ENCODE results near the gene OLFML1. TPM values are rescaled to one million over a fixed set of nuclear protein-coding genes. Genes with fewer than 3 reads are reported as not detected.

OLFML1 gene
- total RNA-seq, 6 experiments from 2014 or later, result 2.2 to 5.5 (median 3.0) TPM

- peak; percentile 68 to 71 (median 70) for DNase-seq
- intact Hi-C loops (cut with DNase I), result no loop called here
- Histone ChIP-seq H3K27me3 (no peaks in the 10 kb centered on the region), H3K27ac (no peak overlapping the region), H3K36me3 (no peaks in the 10 kb centered on the region), H3K4me1 (peaks cover 0 to 12% (median 3%) of the 10 kb centered on the region in 4 donors), H3K9me3 (no peaks in the 10 kb centered on the region), H3K4me3 (no peak overlapping the region)
- peak; percentile 77 to 85 (median 79) for ATAC-seq
- 58% methylated on average over 5 of the region's 7 CpGs for WGBS (ENCODE audit: insufficient coverage, low coverage, low lambda C conversion rate, missing lambda C conversion rate)
- TF ChIP-seq POLR2A (IDR thresholded peaks at IDR 0.05), result no peak
- TF ChIP-seq CTCF (IDR thresholded peaks at IDR 0.05), result no peak
These were observed 69.9 kb downstream of the OLFML1 start for GRCh38 chr11:7555052-7555699.

- Histone ChIP-seq H3K4me3 (no peak overlapping the region), H3K27ac (no peak overlapping the region), H3K27me3 (no peaks in the 10 kb centered on the region), H3K4me1 (peaks cover 0 to 10% (median 3%) of the 10 kb centered on the region in 4 donors), H3K9me3 (no peaks in the 10 kb centered on the region), H3K36me3 (no peaks in the 10 kb centered on the region)
- ATAC-seq (no peak), DNase-seq (no peak)
- intact Hi-C loops (cut with DNase I), result no loop called here
- TF ChIP-seq CTCF (IDR thresholded peaks at IDR 0.05) (no peak), POLR2A (IDR thresholded peaks at IDR 0.05) (no peak)
These were observed 72.7 kb downstream of the OLFML1 start for GRCh38 chr11:7558046-7558445.

DNA sequence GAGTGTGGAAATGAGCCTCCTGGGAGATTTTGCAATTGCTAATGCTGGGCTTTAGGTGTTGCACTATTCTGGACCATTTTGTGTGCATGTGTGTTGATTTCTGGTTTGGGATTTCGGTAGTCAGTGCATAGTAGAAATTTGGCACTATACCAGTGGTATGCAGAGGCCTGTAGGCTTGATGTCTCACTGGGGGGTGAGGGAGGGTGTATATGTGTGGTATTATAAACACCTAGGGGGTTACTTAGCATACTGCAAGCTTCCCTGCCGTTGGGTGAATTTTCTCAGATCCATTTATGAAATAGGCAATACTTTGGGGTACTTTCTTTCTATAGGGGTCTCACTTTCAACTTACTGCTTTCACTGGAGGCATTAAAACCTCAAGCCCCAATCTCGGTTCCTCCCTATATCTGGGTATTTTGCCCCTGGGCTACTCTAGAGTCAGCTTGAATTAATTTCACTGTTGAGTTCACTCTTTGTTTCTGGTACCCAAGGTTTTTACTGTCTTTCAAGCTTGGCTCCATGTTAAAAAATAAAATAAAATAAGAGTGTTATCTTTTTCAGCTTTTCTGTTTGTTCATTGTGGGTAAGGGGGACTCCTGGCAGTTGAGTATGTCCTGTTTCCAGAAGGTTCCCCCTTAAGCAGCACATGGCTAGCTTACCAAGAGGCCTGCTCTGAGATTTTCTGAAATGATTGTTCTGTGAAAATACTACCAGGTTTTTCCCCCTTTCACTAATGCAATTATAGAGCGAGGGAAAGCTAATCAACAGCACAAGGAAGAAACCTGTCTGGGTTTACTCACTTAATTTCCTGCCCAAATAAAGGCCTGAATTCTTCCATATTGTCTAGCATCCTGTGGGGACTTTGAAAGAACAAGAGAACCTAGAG is 74.3 kb downstream of the OLFML1 start:
- WGBS (ENCODE audit: insufficient coverage, low coverage, low lambda C conversion rate, missing lambda C conversion rate), result 86% methylated on average over 4 of the region's 4 CpGs
- H3K27ac ChIP-seq, result no peak overlapping the region
- no peak overlapping the region for H3K4me3 ChIP-seq
- H3K27me3 ChIP-seq, result no peaks in the 10 kb centered on the region
- no peaks in the 10 kb centered on the region for H3K9me3 ChIP-seq
- peaks cover 0 to 7% (median 3%) of the 10 kb centered on the region in 4 donors for H3K4me1 ChIP-seq
- ATAC-seq (no peak), DNase-seq (no peak)
- TF ChIP-seq CTCF (IDR thresholded peaks at IDR 0.05) (no peak), POLR2A (IDR thresholded peaks at IDR 0.05) (no peak)
- no peaks in the 10 kb centered on the region for H3K36me3 ChIP-seq
- intact Hi-C loops (cut with DNase I), result loop anchor here in 1 of 2 donors (10.0 kb wide), 1 partner anchor 45 kb away; the partner anchor contains the start of gene PPFIBP2

Other genes starting within 250 kb of the OLFML1 start
- 10 to 100 TPM in 2 of 6 experiments, 1 to 10 TPM in 4; 3.0 to 12.6 (median 4.5) TPM for gene SYT9, start 233.6 kb upstream of the OLFML1 start, total RNA-seq
- 10 to 100 TPM; 25.5 to 69.3 (median 46.6) TPM for gene PPFIBP2, start 28.5 kb downstream of the OLFML1 start, total RNA-seq
- gene CYB5R2, start 188.0 kb downstream of the OLFML1 start, total RNA-seq, result 1 to 10 TPM in 4 of 6 experiments, under 1 TPM in 2; 0.71 to 3.5 (median 1.4) TPM
- not detected for gene OVCH2, start 221.0 kb downstream of the OLFML1 start, total RNA-seq

Measured in right lobe of liver (tissue), 6 donors.